HepG2 (cell line): ENCODE data around the gene SHC1. TPM values are rescaled to one million over a fixed set of nuclear protein-coding genes. Genes with fewer than 3 reads are reported as not detected.

ENCODE experiments used
- ADNP ChIP-seq: sonication (generic); formaldehyde crosslinking; IDR thresholded peaks from 2 replicates; pipeline ENCODE4 v1.4.0; 2020; ENCODE audit warnings: missing genetic modification reagents
- ATRX ChIP-seq: sonication (generic); formaldehyde crosslinking; IDR thresholded peaks from 2 replicates; pipeline ENCODE4 v1.4.0; 2020; ENCODE audit warnings: missing genetic modification reagents, borderline replicate concordance
- KMT2A ChIP-seq: sonication (generic); formaldehyde crosslinking; IDR thresholded peaks from 2 replicates; pipeline ENCODE4 v1.4.0; 2020; ENCODE audit warnings: missing genetic modification reagents
- MLXIP ChIP-seq: sonication (generic); formaldehyde crosslinking; IDR thresholded peaks from 2 replicates; pipeline ENCODE4 v1.9.0; 2021; ENCODE audit warnings: missing genetic modification reagents, borderline replicate concordance
- PRMT3 ChIP-seq: sonication (generic); formaldehyde crosslinking; IDR thresholded peaks from 2 replicates; pipeline ENCODE4 v1.8.1; 2022; ENCODE audit warnings: low read depth, mild to moderate bottlenecking, moderate library complexity, missing genetic modification reagents, borderline replicate concordance
- SIX4 ChIP-seq: sonication (generic); formaldehyde crosslinking; IDR thresholded peaks from 2 replicates; pipeline ENCODE4 v1.4.0; 2020; ENCODE audit warnings: missing genetic modification reagents
- ZNF407 ChIP-seq: sonication (generic); formaldehyde crosslinking; IDR thresholded peaks from one replicate; pipeline ENCODE4 v1.5.1; 2020; ENCODE audit warnings: mild to moderate bottlenecking, missing genetic modification reagents; ENCODE audit errors: not compliant biosample characterization
- ZNF616 ChIP-seq: sonication (generic); formaldehyde crosslinking; IDR thresholded peaks from 2 replicates; pipeline ENCODE4 v1.5.0; 2020; ENCODE audit warnings: low read depth, mild to moderate bottlenecking, missing genetic modification reagents
- ZSCAN31 ChIP-seq: sonication (generic); formaldehyde crosslinking; IDR thresholded peaks from 2 replicates; pipeline ENCODE4 v1.5.0; 2020; ENCODE audit warnings: low read depth, mild to moderate bottlenecking, missing genetic modification reagents
- polyA plus RNA-seq, 8 experiments: library from polyadenylated mRNA; depleted of rRNA in 3 of 8; stranded (reverse) in 7 of 8; unstranded in 1 of 8; fragments of >200 nt; fragmentation: Illumina TruSeq in 4 of 8; extraction: Trizol in 4 of 8; gene quantifications; 2 replicates each; pipeline versions ENCODE4 v1.2.1 to v1.2.3, GENCODE V29; 2011 to 2016; ENCODE audit warnings: low read depth in 4 of 8, missing spikeins in 1 of 8, mixed read lengths in 1 of 8; ENCODE audit not compliant: insufficient read depth in 1 of 8
- total RNA-seq, 5 experiments: library from RNA; depleted of rRNA; stranded (reverse); fragments of >200 nt; fragmentation: Illumina TruSeq; extraction: Trizol; gene quantifications; 2 replicates each; pipeline ENCODE4 v1.2.3, GENCODE V29; 2016; ENCODE audit warnings: low read depth in 1 of 5

Gene SHC1
- total and polyA plus RNA-seq, 2 of the 13 experiments (the other 11 are each of a cell fraction or from before 2014, with no cell fraction given): 52.0 to 137 TPM

- TF ChIP-seq ZNF407 (CRISPR knock-in tag): no peak
- TF ChIP-seq ATRX (CRISPR knock-in tag): no peak
- TF ChIP-seq ZSCAN31 (CRISPR knock-in tag): no peak
- TF ChIP-seq ZNF616: no peak
- no peak for TF ChIP-seq KMT2A (CRISPR knock-in tag)
- TF ChIP-seq MLXIP (CRISPR knock-in tag): no peak
- no peak for TF ChIP-seq SIX4 (CRISPR knock-in tag)
- TF ChIP-seq PRMT3 (CRISPR knock-in tag): no peak
- no peak for TF ChIP-seq ADNP
These were observed 7.7 kb downstream of the SHC1 start (continued) for GRCh38 chr1:154962795-154963330.
